Uterus (tissue), 2 donors: ENCODE data around the gene AKIRIN2.
"Not testable (repeated sequence)": the region's sequence is repeated elsewhere in the genome, so short reads cannot be mapped to it uniquely, and the experiment has no call there.

Source experiments
- POLR2A ChIP-seq, 2 donors: fragments of 450-650 bp; IDR thresholded peaks; one replicate each; pipeline ENCODE4 v1.6.1; 2016; ENCODE audit warnings: antibody characterized with exemption in 2 of 2, mild to moderate bottlenecking in 1 of 2, moderate library complexity in 1 of 2
- TF ChIP-seq, protein P1 (sequence below), 4 experiments: fragments of 200-600 bp in 2 of 4; fragments of 450-650 bp in 2 of 4; sonication (generic) in 2 of 4; IDR thresholded peaks; one replicate each; pipeline ENCODE4 v1.5.1; 2016 to 2019; ENCODE audit warnings: antibody characterized with exemption in 4 of 4, mild to moderate bottlenecking in 2 of 4, moderate library complexity in 1 of 4

DNA sequence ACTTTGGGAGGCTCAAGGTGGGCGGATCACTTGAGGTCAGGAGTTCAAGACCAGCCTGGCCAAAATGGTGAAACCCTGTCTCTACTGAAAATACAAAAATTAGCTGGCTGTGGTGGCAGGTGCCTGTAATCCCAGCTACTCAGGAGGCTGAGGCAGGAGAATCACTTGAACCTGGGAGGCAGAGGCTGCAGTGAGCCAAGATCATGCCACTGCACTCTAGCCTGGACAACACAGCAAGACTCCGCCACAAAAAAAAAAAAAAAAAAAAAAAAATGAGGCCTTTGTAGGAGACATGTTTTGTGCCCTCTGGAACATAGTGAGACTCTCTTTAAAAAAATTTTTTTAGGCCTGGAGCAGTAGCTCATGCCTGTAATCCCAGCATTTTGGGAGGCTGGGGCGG is 10.7 kb upstream of the AKIRIN2 start:
- TF ChIP-seq, protein P1, sequence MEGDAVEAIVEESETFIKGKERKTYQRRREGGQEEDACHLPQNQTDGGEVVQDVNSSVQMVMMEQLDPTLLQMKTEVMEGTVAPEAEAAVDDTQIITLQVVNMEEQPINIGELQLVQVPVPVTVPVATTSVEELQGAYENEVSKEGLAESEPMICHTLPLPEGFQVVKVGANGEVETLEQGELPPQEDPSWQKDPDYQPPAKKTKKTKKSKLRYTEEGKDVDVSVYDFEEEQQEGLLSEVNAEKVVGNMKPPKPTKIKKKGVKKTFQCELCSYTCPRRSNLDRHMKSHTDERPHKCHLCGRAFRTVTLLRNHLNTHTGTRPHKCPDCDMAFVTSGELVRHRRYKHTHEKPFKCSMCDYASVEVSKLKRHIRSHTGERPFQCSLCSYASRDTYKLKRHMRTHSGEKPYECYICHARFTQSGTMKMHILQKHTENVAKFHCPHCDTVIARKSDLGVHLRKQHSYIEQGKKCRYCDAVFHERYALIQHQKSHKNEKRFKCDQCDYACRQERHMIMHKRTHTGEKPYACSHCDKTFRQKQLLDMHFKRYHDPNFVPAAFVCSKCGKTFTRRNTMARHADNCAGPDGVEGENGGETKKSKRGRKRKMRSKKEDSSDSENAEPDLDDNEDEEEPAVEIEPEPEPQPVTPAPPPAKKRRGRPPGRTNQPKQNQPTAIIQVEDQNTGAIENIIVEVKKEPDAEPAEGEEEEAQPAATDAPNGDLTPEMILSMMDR (IDR thresholded peaks at IDR 0.05) = not testable (repeated sequence)
- TF ChIP-seq POLR2A (IDR thresholded peaks at IDR 0.05) = not testable (repeated sequence)
